NB4 (cell line): ENCODE measurements around the gene ADAP1.

Source experiments
- MAX ChIP-seq: IDR thresholded peaks from 2 replicates; pipeline ENCODE4 v1.6.1; 2011; ENCODE audit warnings: low read depth, low read length
- MYC ChIP-seq: IDR thresholded peaks from 2 replicates; pipeline ENCODE4 v1.6.1; 2011; ENCODE audit warnings: low read depth, low read length
- TF ChIP-seq, protein P1 (sequence below): IDR thresholded peaks from one replicate; pipeline ENCODE4 v1.5.1; 2012; ENCODE audit warnings: low read depth, low read length

DNA sequence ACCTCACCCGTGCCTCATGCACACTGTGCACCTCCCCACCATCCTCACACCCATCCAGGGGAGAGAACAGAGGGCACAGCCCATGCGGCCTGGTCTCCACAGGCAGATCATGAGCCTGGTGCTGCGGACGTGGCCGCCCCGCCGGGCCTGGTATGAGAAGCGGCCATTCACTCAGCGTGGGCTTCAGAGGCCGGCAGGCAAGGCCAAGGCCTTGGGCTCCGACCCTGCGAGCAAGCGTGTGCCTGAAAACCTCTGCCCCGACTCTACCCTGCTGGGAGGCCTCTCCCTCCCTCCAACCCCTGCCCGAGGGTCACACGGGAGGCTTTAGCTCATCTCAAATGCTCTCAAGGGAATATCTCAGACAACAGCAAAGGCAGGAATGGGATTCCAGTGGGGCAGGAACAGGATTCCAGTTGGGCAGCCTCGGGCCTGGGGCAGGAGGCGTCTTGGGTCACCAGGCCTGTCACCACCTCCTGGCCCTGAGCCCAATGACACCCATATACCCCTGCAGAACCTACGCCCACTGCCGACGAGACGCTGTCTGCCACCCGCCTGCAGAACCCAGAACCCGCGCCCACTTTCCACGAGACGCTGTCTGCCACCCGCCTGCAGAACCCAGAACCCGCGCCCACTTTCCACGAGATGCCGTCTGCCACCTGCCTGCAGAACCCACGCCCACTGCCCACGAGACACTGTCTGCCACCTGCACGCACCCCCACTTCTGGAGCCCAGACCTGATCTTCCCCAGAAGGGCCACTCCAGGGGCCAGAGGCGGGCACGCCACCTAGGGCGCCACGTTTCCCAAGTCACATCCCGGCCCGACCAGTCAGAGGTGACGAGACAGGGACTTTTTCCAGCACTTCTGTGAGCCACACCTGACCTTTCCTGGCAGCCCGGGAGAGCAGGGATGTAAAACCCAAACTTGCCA, 38.9 kb downstream of the ADAP1 start:
- TF ChIP-seq, protein P1, sequence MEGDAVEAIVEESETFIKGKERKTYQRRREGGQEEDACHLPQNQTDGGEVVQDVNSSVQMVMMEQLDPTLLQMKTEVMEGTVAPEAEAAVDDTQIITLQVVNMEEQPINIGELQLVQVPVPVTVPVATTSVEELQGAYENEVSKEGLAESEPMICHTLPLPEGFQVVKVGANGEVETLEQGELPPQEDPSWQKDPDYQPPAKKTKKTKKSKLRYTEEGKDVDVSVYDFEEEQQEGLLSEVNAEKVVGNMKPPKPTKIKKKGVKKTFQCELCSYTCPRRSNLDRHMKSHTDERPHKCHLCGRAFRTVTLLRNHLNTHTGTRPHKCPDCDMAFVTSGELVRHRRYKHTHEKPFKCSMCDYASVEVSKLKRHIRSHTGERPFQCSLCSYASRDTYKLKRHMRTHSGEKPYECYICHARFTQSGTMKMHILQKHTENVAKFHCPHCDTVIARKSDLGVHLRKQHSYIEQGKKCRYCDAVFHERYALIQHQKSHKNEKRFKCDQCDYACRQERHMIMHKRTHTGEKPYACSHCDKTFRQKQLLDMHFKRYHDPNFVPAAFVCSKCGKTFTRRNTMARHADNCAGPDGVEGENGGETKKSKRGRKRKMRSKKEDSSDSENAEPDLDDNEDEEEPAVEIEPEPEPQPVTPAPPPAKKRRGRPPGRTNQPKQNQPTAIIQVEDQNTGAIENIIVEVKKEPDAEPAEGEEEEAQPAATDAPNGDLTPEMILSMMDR: no peak
- TF ChIP-seq MAX: no peak
- no peak for TF ChIP-seq MYC
